Prostate gland (tissue), 2 donors: ENCODE measurements around the gene BTF3L4.

Experiments
- CTCF ChIP-seq, 4 experiments: fragments of 200-600 bp in 2 of 4; fragments of 450-650 bp in 2 of 4; sonication (generic) in 2 of 4; IDR thresholded peaks; 1 replicate in 3 of 4; 2 replicates in 1 of 4; pipeline ENCODE4 v1.5.1; 2016 to 2019; ENCODE audit warnings: antibody characterized with exemption in 4 of 4, mild to moderate bottlenecking in 2 of 4, moderate library complexity in 2 of 4
- POLR2AphosphoS5 ChIP-seq: sonication (generic); formaldehyde crosslinking; IDR thresholded peaks from one replicate; pipeline ENCODE4 v1.6.1; 2017; ENCODE audit warnings: antibody characterized with exemption

- no peak for TF ChIP-seq CTCF (IDR thresholded peaks at IDR 0.05)
- no peak for TF ChIP-seq POLR2AphosphoS5
Observed at GRCh38 chr1:52111492-52111891, 55.4 kb downstream of the BTF3L4 start.
